Measurements from ENCODE around the gene RERE.
A peak's percentile ranks its signal among the peaks of the same experiment; 100 is the strongest.

RERE gene

GRCh38 chr1:8563944-8564537 is 253.4 kb downstream of the RERE start:
- DNase-seq = no peak

GRCh38 chr1:8562881-8563865 is 254.3 kb downstream of the RERE start:
- DNase-seq = no peak

GRCh38 chr1:8562222-8562621 is 255.2 kb downstream of the RERE start:
- no peak for DNase-seq

- DNase-seq = peak; percentile 32
These were observed 256.6 kb downstream of the RERE start for GRCh38 chr1:8560611-8561544.

- DNase-seq = no peak
These were observed 257.4 kb downstream of the RERE start for GRCh38 chr1:8560035-8560434.

- no peak for DNase-seq
These were observed 261.9 kb downstream of the RERE start for GRCh38 chr1:8555582-8555981.

- no peak for DNase-seq
These were observed 262.4 kb downstream of the RERE start for GRCh38 chr1:8554956-8555534.

- no peak for DNase-seq
These were observed 264.5 kb downstream of the RERE start for GRCh38 chr1:8552820-8553397.

GRCh38 chr1:8551613-8552489 is 265.6 kb downstream of the RERE start:
- no peak for DNase-seq

GRCh38 chr1:8551057-8551456 is 266.4 kb downstream of the RERE start:
- no peak for DNase-seq

- no peak for DNase-seq
These were observed 269.6 kb downstream of the RERE start for GRCh38 chr1:8547791-8548190.

GRCh38 chr1:8545078-8545477 is 272.4 kb downstream of the RERE start:
- DNase-seq = no peak

GRCh38 chr1:8544644-8545043 is 272.8 kb downstream of the RERE start:
- no peak for DNase-seq

- DNase-seq = no peak
These were observed 273.5 kb downstream of the RERE start for GRCh38 chr1:8543965-8544364.

- no peak for DNase-seq
These were observed 275.4 kb downstream of the RERE start for GRCh38 chr1:8541961-8542521.

- DNase-seq = no peak
These were observed 276.5 kb downstream of the RERE start for GRCh38 chr1:8540971-8541370.

GRCh38 chr1:8540261-8540941 is 277.0 kb downstream of the RERE start:
- DNase-seq = no peak

- no peak for DNase-seq
These were observed 277.8 kb downstream of the RERE start for GRCh38 chr1:8539683-8540082.

GRCh38 chr1:8538502-8538901 is 278.9 kb downstream of the RERE start:
- DNase-seq = no peak

- no peak for DNase-seq
These were observed 279.4 kb downstream of the RERE start for GRCh38 chr1:8537991-8538390.
